Measurements from ENCODE around the gene CAPZA2. TPM values are rescaled to one million over a fixed set of nuclear protein-coding genes. Genes with fewer than 3 reads are reported as not detected.
A peak's percentile ranks its signal among the peaks of the same experiment; 100 is the strongest.

Gene CAPZA2
- total and polyA plus RNA-seq, 9 of the 15 experiments (the other 6 are each of a cell fraction or from before 2014, with no cell fraction given): 67.0 to 524 (median 176) TPM

DNA sequence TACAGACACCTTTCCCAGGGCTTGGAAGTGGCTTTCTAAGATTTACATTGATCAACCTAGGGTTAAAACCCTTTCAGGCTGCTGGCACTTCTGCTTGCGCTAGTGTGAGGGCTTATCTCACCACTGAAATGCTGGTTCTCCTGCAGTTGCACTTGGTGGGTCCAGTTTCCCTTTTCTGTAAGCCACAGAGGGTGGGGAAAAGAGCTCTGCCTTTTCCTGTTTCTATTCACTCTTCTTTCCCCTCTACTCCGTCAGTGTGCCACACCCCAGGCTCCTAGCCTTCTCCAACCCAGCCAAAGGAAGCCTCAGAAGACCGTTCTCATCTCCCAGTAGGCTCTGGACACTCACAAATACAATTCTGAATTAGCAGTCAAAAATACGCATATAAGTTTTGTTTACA, 19.0 kb upstream of the CAPZA2 start:
- no peaks in the 10 kb centered on the region for H3K79me2 ChIP-seq (ENCODE audit: control insufficient read depth, insufficient read depth, low read length)
- H3K27ac ChIP-seq (ENCODE audit: extremely low read depth, low read depth, low read length): no peak overlapping the region
- peaks cover 7 to 16% of the 10 kb centered on the region in 2 experiments for H3K27me3 ChIP-seq (ENCODE audit: control insufficient read depth in 2 of 2, insufficient read depth in 2 of 2, low read length in 2 of 2)
- intact Hi-C loops (cut with micrococcal nuclease) (no loop called here), in situ Hi-C loops (cut with MboI) (no loop called here)
- DNase-seq (ENCODE audit: extremely low read depth in 1 of 4, low spot score in 3 of 4) (peak in 1 of 4 experiments; percentile 29), FAIRE-seq (no peak), ATAC-seq (peak; percentile 65)
- H3K4me1 ChIP-seq (replicated peaks in 1 of 2; ENCODE audit: control insufficient read depth in 2 of 2, insufficient read depth in 2 of 2, low read length in 2 of 2): peaks cover 0 to 12% of the 10 kb centered on the region in 2 experiments; a peak in 2 of 5 replicates
- H2AFZ ChIP-seq (ENCODE audit: low read depth, low read length): peak overlapping the region; percentile 35
- no peaks in the 10 kb centered on the region for H3K9me3 ChIP-seq (replicated peaks; ENCODE audit: control insufficient read depth, insufficient read depth, low read depth, low read length)
- POLR2A ChIA-PET: interaction anchor here (0.8 to 1.8 kb wide), 2 partner anchors 9 to 11 kb away, joined by 5 to 6 read pairs; no protein-coding TSS in a partner anchor
- CTCF ChIA-PET (ENCODE audit: low intra/inter-chr PET ratio): interaction anchor here (0.6 kb wide), 1 partner anchor 220 kb away, joined by 3 read pairs; no protein-coding TSS in a partner anchor
- no peaks in the 10 kb centered on the region for H3K9me1 ChIP-seq (ENCODE audit: control insufficient read depth, insufficient read depth, low read length)
- H3K4me2 ChIP-seq (ENCODE audit: insufficient read depth, low read length): peak overlapping the region; percentile 50
- no peak overlapping the region for H3K9ac ChIP-seq (ENCODE audit: insufficient read depth in 1 of 2, low read depth in 2 of 2, low read length in 2 of 2)
- WGBS (ENCODE audit: insufficient coverage, low coverage, missing lambda C conversion rate): 0% methylated on average over 4 of the region's 4 CpGs
- no peaks in the 10 kb centered on the region for H3K36me3 ChIP-seq (ENCODE audit: control insufficient read depth, insufficient read depth, low read length)
- H3K4me3 ChIP-seq: no peak overlapping the region; the same call in 1 of the 2 replicates
- TF ChIP-seq KHSRP (IDR thresholded peaks at IDR 0.05) (no peak), NFE2 (IDR thresholded peaks at IDR 0.05; ENCODE audit: low read depth) (no peak), AFF1 (IDR thresholded peaks at IDR 0.05; ENCODE audit: low read depth in 1 of 2, partially characterized antibody in 2 of 2) (no peak), CTBP1 (IDR thresholded peaks at IDR 0.05; ENCODE audit: borderline replicate concordance) (0 out of 2 replicates have a peak, but pooled peaks have one; percentile 39), HNRNPUL1 (IDR thresholded peaks at IDR 0.05; ENCODE audit: low read length) (no peak), ZKSCAN1 (IDR thresholded peaks at IDR 0.05; ENCODE audit: low read depth, low read length) (0 out of 2 replicates have a peak, but pooled peaks have one; percentile 31), NR2C2 (CRISPR knock-in tag; IDR thresholded peaks at IDR 0.05) (no peak), NR2C2 (tag; IDR thresholded peaks at IDR 0.05) (no peak), ZFX (CRISPR knock-in tag; IDR thresholded peaks at IDR 0.05) (no peak), CHD4 (IDR thresholded peaks at IDR 0.05; ENCODE audit: insufficient read depth, insufficient replicate concordance, low read depth, low read length, poor library complexity, severe bottlenecking) (peak; percentile 20), ATF4 (CRISPR knock-in tag; IDR thresholded peaks at IDR 0.05) (0 out of 2 replicates have a peak, but pooled peaks have one; percentile 22), MYNN (IDR thresholded peaks at IDR 0.05) (no peak), MYNN (CRISPR knock-in tag; IDR thresholded peaks at IDR 0.05) (no peak)
- no TSS peak for BruUV-seq (replicated peaks)
- no peaks in the 10 kb centered on the region for H4K20me1 ChIP-seq (replicated peaks; ENCODE audit: control insufficient read depth, insufficient read depth, low read length)

Measured in K562 (cell line).